ENCODE data around the gene TUBGCP3. TPM values are rescaled to one million over a fixed set of nuclear protein-coding genes. Genes with fewer than 3 reads are reported as not detected.

Gene TUBGCP3
- total RNA-seq, 1 experiment from 2014 or later = 51.1 TPM

- Mint-ChIP-seq H3K4me1 (ENCODE audit: low read depth, unreplicated experiment) (no peaks in the 10 kb centered on the region), H3K27ac (ENCODE audit: unreplicated experiment) (no peak overlapping the region), H3K4me3 (ENCODE audit: unreplicated experiment) (no peak overlapping the region), H3K9me3 (ENCODE audit: unreplicated experiment) (peaks cover 10% of the 10 kb centered on the region), H3K27me3 (ENCODE audit: insufficient read depth, unreplicated experiment) (peaks cover 14% of the 10 kb centered on the region), H3K36me3 (ENCODE audit: insufficient read depth, unreplicated experiment) (no peaks in the 10 kb centered on the region)
- Histone ChIP-seq H3K36me3 (ENCODE audit: control insufficient read depth, insufficient read depth, low read length) (no peaks in the 10 kb centered on the region), H3K4me3 (ENCODE audit: low read depth, low read length) (no peak overlapping the region), H3K4me1 (no peaks in the 10 kb centered on the region), H3K9me3 (no peaks in the 10 kb centered on the region), H3K27me3 (replicated peaks; ENCODE audit: control insufficient read depth, insufficient read depth, low read length) (no peaks in the 10 kb centered on the region; the same call in 1 of the 2 replicates)
- TF ChIP-seq CTCF (IDR thresholded peaks at IDR 0.05; ENCODE audit: insufficient read depth in 1 of 2, low read depth in 1 of 2, low read length in 1 of 2, severe bottlenecking in 1 of 2, unreplicated experiment in 1 of 2) = no peak
- intact Hi-C loops (cut with micrococcal nuclease; ENCODE audit: unreplicated experiment) = no loop called here
- no peak for DNase-seq
- POLR2A ChIA-PET = no interaction called here
- CTCF ChIA-PET = no interaction called here
- no TSS peak for BruUV-seq (replicated peaks)
Observed at GRCh38 chr13:112462408-112462807, 125.5 kb downstream of the TUBGCP3 start.

- peaks cover 20% of the 10 kb centered on the region for H3K27me3 Mint-ChIP-seq (ENCODE audit: insufficient read depth, unreplicated experiment)
- no peaks in the 10 kb centered on the region for H3K9me3 ChIP-seq
- intact Hi-C loops (cut with micrococcal nuclease; ENCODE audit: unreplicated experiment) = no loop called here
- DNase-seq = no peak
- no peaks in the 10 kb centered on the region for H3K36me3 ChIP-seq (ENCODE audit: control insufficient read depth, insufficient read depth, low read length)
- TF ChIP-seq CTCF (IDR thresholded peaks at IDR 0.05; ENCODE audit: insufficient read depth in 1 of 2, low read depth in 1 of 2, low read length in 1 of 2, severe bottlenecking in 1 of 2, unreplicated experiment in 1 of 2) = no peak
- H3K36me3 Mint-ChIP-seq (ENCODE audit: insufficient read depth, unreplicated experiment) = no peaks in the 10 kb centered on the region
- ChIA-PET CTCF (interaction anchor here (0.8 kb wide), 1 partner anchor 14 kb away, joined by 3 read pairs; no protein-coding TSS in a partner anchor), POLR2A (no interaction called here)
- peaks cover 10% of the 10 kb centered on the region for H3K9me3 Mint-ChIP-seq (ENCODE audit: unreplicated experiment)
- no peaks in the 10 kb centered on the region for H3K4me1 ChIP-seq
- no TSS peak for BruUV-seq (replicated peaks)
- no peaks in the 10 kb centered on the region for H3K4me1 Mint-ChIP-seq (ENCODE audit: low read depth, unreplicated experiment)
- H3K27me3 ChIP-seq (replicated peaks; ENCODE audit: control insufficient read depth, insufficient read depth, low read length) = no peaks in the 10 kb centered on the region; the same call in 1 of the 2 replicates
- H3K27ac Mint-ChIP-seq (ENCODE audit: unreplicated experiment) = no peak overlapping the region
- no peak overlapping the region for H3K4me3 ChIP-seq (ENCODE audit: low read depth, low read length)
- no peak overlapping the region for H3K4me3 Mint-ChIP-seq (ENCODE audit: unreplicated experiment)
Observed at GRCh38 chr13:112457485-112457884, 130.5 kb downstream of the TUBGCP3 start.

- Mint-ChIP-seq H3K36me3 (ENCODE audit: insufficient read depth, unreplicated experiment) (no peaks in the 10 kb centered on the region), H3K4me3 (ENCODE audit: unreplicated experiment) (no peak overlapping the region), H3K27ac (ENCODE audit: unreplicated experiment) (no peak overlapping the region), H3K9me3 (ENCODE audit: unreplicated experiment) (peaks cover 10% of the 10 kb centered on the region), H3K27me3 (ENCODE audit: insufficient read depth, unreplicated experiment) (peaks cover 20% of the 10 kb centered on the region), H3K4me1 (ENCODE audit: low read depth, unreplicated experiment) (no peaks in the 10 kb centered on the region)
- DNase-seq = no peak
- H3K4me3 ChIP-seq (ENCODE audit: low read depth, low read length) = no peak overlapping the region
- no peak for TF ChIP-seq CTCF (IDR thresholded peaks at IDR 0.05; ENCODE audit: insufficient read depth in 1 of 2, low read depth in 1 of 2, low read length in 1 of 2, severe bottlenecking in 1 of 2, unreplicated experiment in 1 of 2)
- ChIA-PET CTCF (interaction anchor here (0.8 kb wide), 1 partner anchor 13 kb away, joined by 3 read pairs; no protein-coding TSS in a partner anchor), POLR2A (no interaction called here)
- no peaks in the 10 kb centered on the region for H3K36me3 ChIP-seq (ENCODE audit: control insufficient read depth, insufficient read depth, low read length)
- BruUV-seq (replicated peaks) = no TSS peak
- H3K9me3 ChIP-seq = no peaks in the 10 kb centered on the region
- no peaks in the 10 kb centered on the region; the same call in 1 of the 2 replicates for H3K27me3 ChIP-seq (replicated peaks; ENCODE audit: control insufficient read depth, insufficient read depth, low read length)
- H3K4me1 ChIP-seq = no peaks in the 10 kb centered on the region
- intact Hi-C loops (cut with micrococcal nuclease; ENCODE audit: unreplicated experiment) = no loop called here
Observed at GRCh38 chr13:112457081-112457480, 130.9 kb downstream of the TUBGCP3 start.

Data from Caco-2 (cell line).